GM21723 (cell line): ENCODE results near the gene AVL9.
"Not testable (repeated sequence)": the region's sequence is repeated elsewhere in the genome, so short reads cannot be mapped to it uniquely, and the experiment has no call there.

Experiments
- ATAC-seq: cut with Tn5 transposase; IDR thresholded peaks from one replicate; pipeline ENCODE4 v1.9.1; 2021; ENCODE audit warnings: mild to moderate bottlenecking, moderate library complexity; ENCODE audit not compliant: unreplicated experiment

Gene AVL9

DNA sequence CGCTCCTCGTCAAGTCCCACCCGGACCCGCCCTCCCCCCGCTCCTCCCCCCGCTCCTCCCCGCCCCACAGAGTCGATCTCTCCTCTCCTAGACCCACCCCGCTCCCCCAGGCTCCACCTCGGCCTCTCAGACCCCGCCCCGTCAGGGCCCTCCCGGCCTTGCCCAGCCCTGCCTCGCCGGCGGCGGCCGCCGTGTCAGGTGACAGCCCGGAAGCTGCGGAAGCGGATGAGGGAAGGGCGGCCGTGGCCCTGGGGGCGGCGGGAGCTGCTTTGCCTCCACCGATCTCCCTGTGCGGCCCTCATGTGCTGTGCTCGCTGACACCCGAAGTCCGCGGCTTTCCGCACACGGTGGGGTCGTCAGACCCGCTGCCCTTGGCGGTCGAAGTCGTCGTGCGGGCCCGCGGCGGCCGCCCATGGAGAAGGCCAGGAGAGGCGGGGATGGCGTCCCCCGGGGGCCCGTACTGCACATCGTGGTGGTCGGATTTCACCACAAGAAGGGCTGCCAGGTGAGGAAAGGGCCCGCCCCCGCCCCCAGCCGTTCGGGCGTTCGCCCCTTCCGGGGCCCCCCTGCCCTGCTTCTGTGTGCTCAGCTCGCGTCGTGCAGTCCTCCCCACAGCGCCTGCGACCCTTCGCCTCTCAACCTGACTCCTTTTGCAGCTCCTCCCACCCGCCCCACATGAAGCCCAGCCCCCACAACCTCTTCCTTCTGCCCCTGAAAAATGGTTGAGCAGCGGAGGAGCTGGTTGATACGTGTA lies at the start of gene AVL9:
TSS of gene AVL9 (plus strand) at position 192 of the 754 bp plus-strand sequence. CDS start at position 413, 221 bp downstream.
- ATAC-seq: peak; percentile 94

DNA sequence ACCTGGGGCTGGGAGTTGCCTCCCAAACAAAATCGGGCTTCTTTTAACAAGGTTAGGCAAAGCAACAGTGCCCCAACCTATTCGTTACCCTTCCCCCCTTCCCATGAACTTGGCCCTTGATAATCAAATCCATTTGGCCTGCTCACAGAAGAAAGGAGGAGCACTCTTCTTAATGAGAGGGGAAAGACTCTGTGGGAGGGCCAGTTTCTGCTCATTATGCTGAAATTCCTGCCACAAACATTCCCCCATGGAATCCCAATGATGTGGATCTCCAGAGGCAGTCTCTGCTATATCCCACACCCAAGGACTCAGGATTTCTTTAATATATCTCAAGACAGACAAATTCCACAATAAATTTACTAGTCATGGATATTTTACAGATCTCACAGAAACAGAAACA lies 48.1 kb upstream of the AVL9 start:
- ATAC-seq: no peak

DNA sequence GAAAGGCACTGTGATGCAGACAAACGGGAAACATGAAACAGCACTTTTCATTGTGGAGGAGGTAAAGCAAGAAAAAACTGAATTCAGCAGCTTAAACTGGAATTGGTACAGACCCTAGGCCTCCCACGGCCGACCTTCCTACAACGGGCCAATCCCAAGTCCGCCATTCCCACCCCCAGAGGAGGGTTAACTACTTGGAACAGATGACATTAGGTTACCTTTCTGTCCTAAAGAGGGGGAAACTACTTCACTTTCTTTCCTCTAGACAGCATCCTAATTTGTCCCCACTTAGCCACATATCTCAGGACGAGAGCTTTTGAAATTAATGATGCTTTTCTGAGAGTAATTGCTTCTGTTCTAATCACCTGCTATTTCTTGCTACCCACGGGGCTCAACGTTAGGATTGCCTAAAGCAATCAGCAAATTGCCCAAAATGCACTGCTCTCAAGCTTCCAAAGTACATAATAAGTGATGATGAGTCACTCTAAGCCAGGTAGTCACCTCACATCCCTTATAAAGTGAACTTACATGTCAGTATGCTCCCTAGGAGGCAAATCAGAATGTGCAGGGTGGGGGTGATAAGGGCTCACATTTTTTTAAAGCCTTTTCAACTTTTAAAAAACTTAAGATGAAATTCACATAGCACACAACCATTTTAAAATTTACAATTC lies 41.8 kb upstream of the AVL9 start:
- no peak for ATAC-seq

DNA sequence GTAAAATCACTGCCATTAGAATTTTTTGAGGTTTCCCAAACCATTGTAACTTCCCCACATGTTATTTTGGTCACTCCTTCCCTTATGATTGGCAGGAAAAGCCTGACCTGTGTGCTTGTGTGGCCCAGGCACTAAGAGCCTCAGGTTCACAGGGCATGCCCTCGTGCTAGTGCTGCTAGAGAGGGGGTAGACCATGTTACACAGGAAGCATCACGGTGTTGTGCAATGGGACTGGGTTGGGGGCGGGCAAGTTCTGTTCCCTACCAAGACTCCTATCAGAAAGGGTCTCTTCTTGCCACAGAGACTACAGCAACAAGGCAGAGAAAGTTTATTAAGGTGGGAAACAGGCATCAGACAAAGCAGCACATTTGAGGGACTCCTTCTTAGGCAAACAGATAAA lies 37.3 kb upstream of the AVL9 start:
- no peak for ATAC-seq

DNA sequence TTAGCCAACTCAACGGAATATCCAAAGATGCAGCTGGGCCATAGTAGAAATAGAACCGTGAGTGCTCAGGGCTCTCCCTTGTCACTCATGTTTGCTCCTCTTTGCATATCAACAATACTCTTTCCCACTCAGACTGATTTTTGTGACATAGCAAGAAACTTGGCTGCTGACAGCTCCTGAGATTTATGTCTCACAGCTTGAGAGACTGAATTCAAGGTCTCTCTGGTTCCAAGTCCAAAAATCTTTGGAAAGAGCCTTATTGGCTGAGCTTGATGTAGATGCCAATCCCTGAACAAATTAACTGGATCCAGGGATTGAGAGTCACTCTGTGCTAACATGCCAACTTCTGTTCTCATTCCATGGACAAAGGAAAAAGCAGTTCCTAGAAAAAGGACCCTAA lies 35.5 kb upstream of the AVL9 start:
- ATAC-seq: no peak

DNA sequence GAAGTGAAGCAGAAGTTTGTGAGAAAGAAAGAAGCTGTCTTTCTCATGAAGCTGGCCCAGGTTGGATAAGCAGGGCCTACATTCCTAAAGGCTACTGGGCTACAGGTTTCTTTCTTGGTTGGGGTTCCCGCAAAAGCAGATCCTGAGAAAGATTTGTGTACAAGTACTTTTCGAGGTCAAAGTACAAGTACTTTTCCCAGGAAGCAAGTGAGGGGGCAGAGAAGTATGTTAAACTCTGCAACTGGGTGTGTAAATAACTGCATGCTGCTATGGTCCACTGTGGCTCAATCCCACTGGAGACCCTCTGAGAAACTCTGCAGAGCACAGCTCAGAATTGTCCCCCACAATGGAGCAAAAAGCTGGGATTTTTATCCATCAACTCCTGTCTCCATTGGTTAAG lies 33.8 kb upstream of the AVL9 start:
- ATAC-seq: no peak

DNA sequence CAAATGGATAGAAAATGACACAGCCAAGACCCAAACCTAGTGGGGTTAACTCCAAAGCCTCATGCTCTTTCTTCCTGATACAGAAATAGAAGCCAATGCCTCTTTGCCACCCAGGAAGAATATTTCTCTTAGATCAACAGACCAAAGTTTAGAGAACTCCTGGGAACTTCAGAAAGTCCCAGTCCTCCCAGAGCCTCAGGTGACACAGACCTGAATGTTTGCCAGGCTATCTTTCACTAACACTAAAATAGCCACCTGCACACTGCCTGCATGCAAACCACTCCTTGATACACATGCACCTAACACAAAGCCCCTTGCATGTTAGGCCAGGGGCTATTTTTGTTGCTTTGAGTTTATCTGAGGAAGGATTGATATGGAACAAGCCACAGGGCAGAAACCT lies 32.8 kb upstream of the AVL9 start:
- no peak for ATAC-seq

DNA sequence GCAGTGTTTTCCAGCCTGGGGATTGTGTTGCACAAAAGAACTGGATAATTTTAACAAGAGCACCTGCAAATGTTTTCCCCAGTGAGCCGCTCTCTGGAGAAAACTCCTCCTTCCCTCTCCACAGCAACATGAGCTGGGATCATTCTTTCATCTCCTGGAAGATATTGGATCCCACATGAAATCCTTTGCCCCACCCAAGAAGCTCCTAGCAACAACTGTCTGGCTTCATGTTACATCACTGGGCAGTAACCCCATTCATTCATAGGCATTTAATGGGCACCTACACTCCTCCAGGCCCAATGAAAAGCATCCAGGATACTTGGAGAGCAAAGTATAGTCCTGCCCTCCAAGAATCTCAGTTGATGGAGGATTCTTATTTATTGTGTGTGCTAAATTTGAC lies 32.3 kb upstream of the AVL9 start:
- ATAC-seq: no peak

DNA sequence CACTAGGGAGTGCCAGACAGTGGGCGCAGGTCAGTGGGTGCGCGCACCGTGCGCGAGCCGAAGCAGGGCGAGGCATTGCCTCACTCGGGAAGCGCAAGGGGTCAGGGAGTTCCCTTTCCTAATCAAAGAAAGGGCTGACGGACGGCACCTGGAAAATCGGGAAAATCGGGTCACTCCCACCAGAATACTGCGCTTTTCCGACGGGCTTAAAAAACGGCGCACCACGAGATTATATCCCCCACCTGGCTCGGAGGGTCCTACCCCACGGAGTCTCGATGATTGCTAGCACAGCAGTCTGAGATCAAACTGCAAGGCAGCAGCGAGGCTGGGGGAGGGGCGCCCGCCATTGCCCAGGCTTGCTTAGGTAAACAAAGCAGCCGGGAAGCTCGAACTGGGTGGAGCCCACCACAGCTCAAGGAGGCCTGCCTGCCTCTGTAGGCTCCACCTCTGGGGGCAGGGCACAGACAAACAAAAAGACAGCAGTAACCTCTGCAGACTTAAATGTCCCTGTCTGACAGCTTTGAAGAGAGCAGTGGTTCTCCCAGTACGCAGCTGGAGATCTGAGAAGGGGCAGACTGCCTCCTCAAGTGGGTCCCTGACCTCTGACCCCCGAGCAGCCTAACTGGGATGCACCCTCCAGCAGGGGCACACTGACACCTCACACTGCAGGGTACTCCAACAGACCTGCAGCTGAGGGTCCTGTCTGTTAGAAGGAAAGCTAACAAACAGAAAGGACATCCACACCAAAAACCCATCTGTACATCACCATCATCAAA lies 30.5 kb upstream of the AVL9 start:
- not testable (repeated sequence) for ATAC-seq

DNA sequence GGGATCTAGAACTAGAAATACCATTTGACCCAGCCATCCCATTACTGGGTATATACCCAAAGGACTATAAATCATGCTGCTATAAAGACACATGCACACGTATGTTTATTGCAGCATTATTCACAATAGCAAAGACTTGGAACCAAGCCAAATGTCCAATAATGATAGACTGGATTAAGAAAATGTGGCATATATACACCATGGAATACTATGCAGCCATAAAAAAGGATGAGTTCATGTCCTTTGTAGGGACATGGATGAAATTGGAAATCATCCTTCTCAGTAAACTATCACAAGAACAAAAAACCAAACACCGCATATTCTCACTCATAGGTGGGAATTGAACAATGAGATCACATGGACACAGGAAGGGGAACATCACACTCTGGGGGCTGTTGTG lies 25.3 kb upstream of the AVL9 start:
- not testable (repeated sequence) for ATAC-seq

DNA sequence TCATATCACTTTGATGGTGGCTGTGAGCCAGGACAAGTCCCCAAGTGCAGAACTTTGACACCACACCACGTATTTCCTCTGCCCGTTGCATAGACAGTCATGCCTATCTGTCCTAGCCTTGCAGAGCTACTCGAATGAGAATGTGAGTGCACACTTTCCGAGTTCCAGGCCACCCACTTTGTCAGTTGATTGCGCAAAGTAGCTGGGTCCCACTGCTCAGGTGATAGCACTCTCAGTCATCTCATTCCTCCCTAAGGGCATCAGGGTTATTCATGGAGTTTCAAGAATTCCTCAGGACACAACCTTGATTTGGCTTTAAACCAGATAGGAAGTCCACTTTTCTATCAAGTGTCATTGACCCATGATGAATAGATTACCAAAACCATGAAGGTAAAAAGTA lies 24.4 kb upstream of the AVL9 start:
- no peak for ATAC-seq

DNA sequence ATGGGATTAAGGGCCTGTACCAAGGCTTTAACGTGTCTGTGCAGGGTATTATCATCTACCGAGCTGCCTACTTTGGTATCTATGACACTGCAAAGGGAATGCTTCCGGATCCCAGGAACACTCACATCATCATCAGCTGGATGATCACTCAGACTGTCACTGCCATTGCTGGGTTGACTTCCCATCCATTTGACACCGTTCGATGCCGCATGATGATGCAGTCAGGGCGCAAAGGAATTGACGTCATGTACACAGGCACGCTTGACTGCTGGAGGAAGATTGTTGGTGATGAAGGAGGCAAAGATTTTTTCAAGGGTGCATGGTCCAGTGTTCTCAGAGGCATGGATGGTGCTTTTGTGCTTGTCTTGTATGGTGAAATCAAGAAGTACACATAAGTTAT lies 23.3 kb upstream of the AVL9 start:
- ATAC-seq: no peak

DNA sequence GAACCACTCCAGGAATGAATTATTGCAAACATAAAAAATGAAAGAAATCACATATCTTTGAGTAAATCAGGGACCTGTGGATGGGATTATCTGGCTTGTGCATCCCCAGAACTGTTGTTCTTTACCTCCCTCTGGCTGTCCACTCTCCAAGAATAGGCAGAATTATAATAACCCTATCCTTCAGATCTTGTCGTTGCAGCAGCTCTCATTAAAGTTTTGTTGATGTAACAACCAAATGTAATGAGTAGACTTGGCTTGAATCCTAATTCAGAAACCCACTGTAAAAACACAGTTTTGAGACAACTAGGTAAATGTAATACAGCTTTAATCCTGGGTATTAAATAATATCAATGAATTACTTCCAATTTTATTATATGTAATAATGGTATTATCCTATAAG lies 21.3 kb upstream of the AVL9 start:
- no peak for ATAC-seq

DNA sequence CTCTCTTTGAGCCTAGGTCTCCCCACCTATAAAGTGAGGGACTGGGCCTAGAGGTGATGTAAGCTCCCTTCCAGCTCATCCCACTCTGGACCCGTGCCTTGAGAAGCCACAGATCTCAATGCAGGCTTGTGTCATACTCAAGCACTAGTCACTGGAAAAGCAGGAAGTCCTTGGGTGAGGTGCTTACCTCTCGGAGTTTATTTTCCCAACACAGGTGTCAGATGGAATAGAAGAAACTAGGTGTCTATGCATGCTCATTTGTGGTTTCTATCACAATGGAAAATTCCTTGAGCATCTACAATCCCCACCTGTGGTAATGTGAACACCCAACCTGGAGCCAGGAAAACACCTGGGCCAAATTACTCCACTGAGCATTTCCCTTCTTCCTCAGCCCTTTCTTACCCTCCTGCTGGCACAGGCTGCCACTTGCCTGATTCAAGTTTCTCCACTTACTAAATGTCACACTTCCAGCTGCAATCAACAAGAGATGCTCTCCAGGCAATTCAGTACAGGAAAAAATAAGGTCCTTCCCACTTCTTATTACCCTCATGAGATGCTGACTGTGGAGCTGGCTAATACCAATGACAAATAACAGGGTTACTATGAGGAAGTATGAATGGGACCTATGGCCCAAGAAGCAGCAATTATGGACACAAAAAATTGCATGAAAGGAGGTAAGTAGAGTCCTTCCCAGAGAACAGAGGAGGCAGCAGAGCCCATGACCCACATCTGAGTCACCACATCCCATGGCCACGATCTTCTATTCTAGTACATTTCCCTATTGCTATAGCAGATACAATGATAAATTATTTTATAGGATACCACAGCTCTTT lies 18.3 kb upstream of the AVL9 start:
- no peak for ATAC-seq

DNA sequence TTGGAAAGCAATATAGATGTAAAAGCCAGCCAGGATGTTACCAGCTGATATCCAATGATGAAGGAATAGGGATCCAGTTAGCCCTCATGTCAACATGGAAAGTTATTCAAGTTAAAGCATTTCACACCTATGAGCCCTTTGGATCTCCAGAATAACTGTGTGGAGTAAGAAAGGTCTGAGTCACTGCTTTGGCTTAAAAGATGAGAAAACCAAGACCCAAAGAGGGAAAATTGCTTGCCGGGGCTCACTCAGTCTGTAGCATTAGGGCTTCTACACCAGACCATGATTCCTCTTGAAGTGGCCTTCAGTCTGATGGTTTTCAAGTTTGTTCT lies 17.7 kb upstream of the AVL9 start:
- no peak for ATAC-seq

DNA sequence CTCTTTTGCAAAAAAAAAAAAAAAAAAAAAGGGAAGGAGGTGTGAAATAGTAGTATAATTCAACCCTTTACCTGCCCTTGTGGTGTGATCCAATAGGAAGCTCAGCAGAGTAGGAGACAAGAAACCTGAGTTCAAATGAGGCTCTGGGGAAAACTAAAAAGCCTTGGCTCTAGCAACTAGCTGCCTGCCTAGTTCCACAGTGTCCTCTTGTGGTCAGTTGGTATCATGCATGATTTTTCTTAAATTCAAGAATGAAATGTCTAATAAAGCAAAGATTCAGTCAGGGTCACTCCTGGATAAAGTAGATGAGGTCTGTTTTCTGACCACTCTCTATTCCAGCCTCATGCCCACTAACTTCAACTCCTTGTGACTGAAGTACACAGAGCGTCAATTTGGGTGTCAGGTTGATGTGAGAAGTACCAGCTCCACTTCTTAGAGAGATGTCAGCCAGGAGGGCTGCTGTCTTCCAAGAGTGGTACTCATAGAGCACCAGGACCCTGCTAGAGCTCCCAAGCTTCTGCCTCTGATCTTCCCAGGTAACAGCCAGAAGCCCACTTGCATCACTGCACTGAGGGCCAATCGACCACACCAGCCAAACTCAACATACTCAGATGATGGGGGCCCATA lies 15.6 kb upstream of the AVL9 start:
- ATAC-seq: no peak

DNA sequence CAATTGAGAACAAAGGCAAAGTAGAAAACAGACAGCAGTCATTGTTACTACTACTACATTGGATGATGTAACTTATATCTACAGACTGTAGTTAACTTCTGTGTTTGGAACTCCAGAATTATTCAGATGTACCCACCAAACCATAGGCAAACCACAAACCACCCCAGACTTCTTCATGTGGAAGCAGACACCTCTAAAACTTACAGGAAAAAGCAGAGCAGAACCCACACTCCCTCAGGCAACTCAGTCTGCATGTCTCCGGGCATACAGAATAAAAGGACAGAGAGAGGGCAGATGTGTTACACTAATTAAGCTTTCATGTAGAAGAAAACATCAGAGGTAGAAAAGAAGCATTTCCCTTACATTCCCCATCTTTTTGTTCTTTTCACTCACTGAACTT lies 14.1 kb upstream of the AVL9 start:
- ATAC-seq: no peak

DNA sequence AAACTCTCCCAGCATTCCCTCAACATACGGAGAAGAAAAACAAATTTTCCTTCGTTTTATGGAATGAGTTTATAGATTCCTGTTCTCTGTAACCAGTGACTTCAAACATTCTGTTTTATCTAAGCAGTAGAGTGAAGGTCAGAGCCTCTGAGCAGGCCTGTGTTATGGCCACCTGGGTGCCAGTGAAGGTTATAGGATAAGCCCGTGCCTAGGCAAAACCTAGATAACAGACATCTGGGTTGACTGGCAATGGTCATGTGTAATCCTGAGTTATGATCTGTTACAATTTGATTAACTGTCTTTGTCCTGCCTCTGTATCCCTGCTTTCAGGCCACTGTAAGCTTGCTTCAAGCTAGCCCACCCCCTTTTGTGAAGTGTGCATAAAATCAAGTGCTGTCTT lies 13.4 kb upstream of the AVL9 start:
- ATAC-seq: no peak

DNA sequence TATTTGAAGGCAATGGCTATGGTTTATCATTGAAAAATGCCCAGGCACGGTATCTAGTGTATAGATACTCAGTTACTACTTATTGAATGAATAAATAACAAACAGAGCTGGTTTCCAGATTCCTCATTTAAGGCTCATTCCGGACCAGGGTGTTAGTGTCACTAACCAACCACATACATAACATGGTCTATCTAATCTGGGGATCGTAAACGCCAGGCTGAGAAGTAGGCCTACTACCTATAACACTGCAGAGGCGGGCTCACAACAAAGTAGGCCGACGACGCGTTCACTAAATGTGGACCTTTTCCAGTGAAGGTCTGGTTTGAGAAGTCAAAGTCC lies 5.5 kb upstream of the AVL9 start:
- peak; percentile 6 for ATAC-seq

DNA sequence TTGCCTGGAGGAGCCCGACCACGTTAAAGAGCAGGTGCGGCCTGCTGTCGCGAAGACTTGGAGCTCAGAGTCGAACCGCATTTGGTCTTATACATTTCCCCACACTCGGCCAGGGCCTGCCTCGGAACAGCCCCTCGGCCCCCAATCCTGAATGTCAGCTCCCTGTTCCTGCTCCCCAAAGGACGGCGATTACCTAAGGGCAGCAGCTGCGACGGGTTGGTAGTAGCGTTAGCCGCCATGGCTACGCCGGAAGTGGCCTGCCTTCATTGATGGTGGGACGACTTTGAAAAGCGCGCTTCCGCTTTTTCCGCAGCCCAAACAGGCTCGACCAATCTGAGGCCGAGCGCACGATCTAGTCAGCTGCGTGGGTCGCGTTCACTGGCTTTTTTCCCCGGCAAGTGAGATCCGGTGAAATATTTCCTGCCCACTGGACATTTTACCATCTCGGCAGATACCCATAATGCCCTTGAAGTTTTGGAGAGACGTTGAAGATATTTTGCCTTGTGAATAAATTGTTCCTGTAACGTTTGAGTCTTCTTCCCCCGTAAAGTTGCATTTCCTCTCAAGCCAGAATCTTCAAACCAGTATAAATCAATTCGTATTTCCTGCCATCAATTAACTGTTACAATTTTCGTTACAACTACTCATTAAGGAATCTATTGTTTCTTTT lies 5.0 kb upstream of the AVL9 start, which contains the start of gene LSM5:
TSS of gene LSM5 (minus strand) at position 254 of the 670 bp plus-strand sequence. CDS start at position 239, 15 bp downstream.
- ATAC-seq: peak; percentile 89
